Measurements from ENCODE around the gene ITPKB. TPM values are rescaled to one million over a fixed set of nuclear protein-coding genes. Genes with fewer than 3 reads are reported as not detected.

Gene ITPKB
- total RNA-seq, 6 experiments from 2014 or later, result 1.7 to 3.0 (median 2.2) TPM

DNA sequence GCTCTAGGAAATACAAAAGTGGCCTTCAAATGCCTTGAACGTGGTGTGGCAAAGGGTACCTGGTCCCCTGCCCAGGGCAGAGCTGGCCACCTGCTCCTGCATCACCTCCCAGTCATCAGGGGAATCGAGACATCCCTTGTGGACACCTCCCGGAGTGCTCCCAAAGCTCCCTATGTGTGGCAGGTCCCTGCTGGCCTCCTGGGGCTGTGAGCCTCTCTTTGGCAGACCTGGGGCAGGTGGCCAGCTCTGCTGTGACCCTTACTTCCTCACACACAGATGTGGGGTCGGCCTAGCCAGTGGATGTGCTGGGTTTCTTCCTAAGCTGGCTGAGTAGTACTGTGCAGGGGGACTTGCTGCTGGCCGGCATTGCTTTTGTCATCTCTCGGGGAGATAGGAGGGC is 86.5 kb downstream of the ITPKB start:
- Mint-ChIP-seq H3K27ac (no peak overlapping the region), H3K4me3 (no peak overlapping the region), H3K36me3 (ENCODE audit: low read depth) (no peaks in the 10 kb centered on the region), H3K27me3 (ENCODE audit: insufficient read depth) (peaks cover 2% of the 10 kb centered on the region), H3K4me1 (ENCODE audit: low read depth) (peaks cover 26% of the 10 kb centered on the region), H3K9me3 (no peaks in the 10 kb centered on the region)
- TF ChIP-seq CTCF (IDR thresholded peaks at IDR 0.05), result no peak
- DNase-seq, result no peak

- no peaks in the 10 kb centered on the region for H3K9me3 Mint-ChIP-seq
- peaks cover 2% of the 10 kb centered on the region for H3K27me3 Mint-ChIP-seq (ENCODE audit: insufficient read depth)
- no peak overlapping the region for H3K4me3 Mint-ChIP-seq
- TF ChIP-seq CTCF (IDR thresholded peaks at IDR 0.05), result no peak
- DNase-seq, result no peak
- no peaks in the 10 kb centered on the region for H3K36me3 Mint-ChIP-seq (ENCODE audit: low read depth)
- H3K4me1 Mint-ChIP-seq (ENCODE audit: low read depth), result peaks cover 17% of the 10 kb centered on the region
- no peak overlapping the region for H3K27ac Mint-ChIP-seq
Observed at GRCh38 chr1:226651732-226652105, 87.4 kb downstream of the ITPKB start.

DNA sequence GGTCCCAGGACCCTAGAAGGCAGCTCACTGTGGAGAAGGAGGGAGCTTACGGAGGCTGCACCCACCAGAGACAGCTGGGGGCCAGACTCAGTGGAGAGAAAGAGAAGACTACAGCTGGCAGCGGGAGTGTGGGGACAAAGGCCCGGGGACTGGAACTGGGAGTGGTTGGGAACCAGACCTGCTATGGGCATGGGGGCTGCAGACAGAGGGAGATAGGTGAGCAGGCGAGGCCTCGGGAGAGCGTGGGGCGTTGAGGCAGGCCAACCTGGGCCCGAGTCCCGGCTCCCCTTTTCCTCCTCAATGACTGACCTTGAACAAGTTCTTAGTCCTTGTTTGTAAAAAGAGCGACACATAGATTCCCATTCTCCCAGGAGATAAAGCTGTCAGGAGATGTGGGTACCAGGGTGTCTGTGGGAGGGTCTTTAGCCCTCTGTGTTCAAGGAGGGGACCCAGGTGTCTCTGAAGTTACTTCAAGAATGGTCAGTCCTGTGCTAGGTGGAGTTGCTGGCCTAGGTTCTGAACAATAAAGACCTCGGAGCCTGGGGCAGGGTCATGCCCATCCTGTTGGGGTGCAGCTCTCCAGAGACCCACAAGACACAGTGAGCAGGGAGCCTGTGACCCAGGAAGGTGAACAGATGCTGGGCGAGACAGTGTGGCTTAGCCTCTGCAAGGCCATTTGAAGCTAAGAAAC is 87.9 kb downstream of the ITPKB start:
- H3K4me1 Mint-ChIP-seq (ENCODE audit: low read depth), result peaks cover 12% of the 10 kb centered on the region
- no peak overlapping the region for H3K27ac Mint-ChIP-seq
- peaks cover 2% of the 10 kb centered on the region for H3K27me3 Mint-ChIP-seq (ENCODE audit: insufficient read depth)
- no peak for DNase-seq
- H3K4me3 Mint-ChIP-seq, result no peak overlapping the region
- no peaks in the 10 kb centered on the region for H3K9me3 Mint-ChIP-seq
- H3K36me3 Mint-ChIP-seq (ENCODE audit: low read depth), result no peaks in the 10 kb centered on the region
- TF ChIP-seq CTCF (IDR thresholded peaks at IDR 0.05), result no peak

GRCh38 chr1:226650236-226650841 is 88.7 kb downstream of the ITPKB start:
- Mint-ChIP-seq H3K9me3 (no peaks in the 10 kb centered on the region), H3K4me1 (ENCODE audit: low read depth) (peaks cover 19% of the 10 kb centered on the region), H3K27me3 (ENCODE audit: insufficient read depth) (peaks cover 3% of the 10 kb centered on the region), H3K36me3 (ENCODE audit: low read depth) (no peaks in the 10 kb centered on the region), H3K27ac (no peak overlapping the region), H3K4me3 (no peak overlapping the region)
- DNase-seq, result no peak
- TF ChIP-seq CTCF (IDR thresholded peaks at IDR 0.05), result no peak

DNA sequence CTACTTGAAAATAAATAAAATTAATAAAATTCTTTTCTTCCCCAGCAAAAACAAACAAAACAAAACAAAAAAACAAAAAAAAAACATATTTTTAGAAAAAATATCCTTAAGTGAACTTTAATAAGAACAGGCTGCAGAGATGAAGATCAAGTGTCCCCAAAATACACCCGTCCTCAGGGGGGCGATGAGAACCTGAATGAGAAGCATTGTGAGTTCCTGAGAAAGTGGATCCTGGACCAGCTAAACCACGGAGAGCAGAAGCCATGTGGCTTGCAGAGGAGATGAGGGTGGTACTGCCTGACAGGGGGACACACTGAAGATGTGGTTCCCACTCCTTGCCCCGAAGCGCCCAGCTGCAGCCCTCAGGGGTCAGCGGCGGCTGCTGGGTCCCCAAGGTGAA is 89.3 kb downstream of the ITPKB start:
- no peak overlapping the region for H3K27ac Mint-ChIP-seq
- peak; percentile 65 for TF ChIP-seq CTCF (IDR thresholded peaks at IDR 0.05)
- peaks cover 3% of the 10 kb centered on the region for H3K27me3 Mint-ChIP-seq (ENCODE audit: insufficient read depth)
- no peak overlapping the region for H3K4me3 Mint-ChIP-seq
- H3K4me1 Mint-ChIP-seq (ENCODE audit: low read depth), result peaks cover 19% of the 10 kb centered on the region
- H3K9me3 Mint-ChIP-seq, result no peaks in the 10 kb centered on the region
- no peaks in the 10 kb centered on the region for H3K36me3 Mint-ChIP-seq (ENCODE audit: low read depth)
- peak; percentile 25 for DNase-seq
